H1 (cell line): ENCODE results near the gene CRK. TPM values are rescaled to one million over a fixed set of nuclear protein-coding genes. Genes with fewer than 3 reads are reported as not detected.

Experiments
- CBX8 ChIP-seq: fragments of 300-800, 300-1000 bp; sonication (generic); IDR thresholded peaks from 2 replicates; pipeline ENCODE4 v1.7.1; 2016; ENCODE audit warnings: low read depth, low read length, borderline replicate concordance
- JUN ChIP-seq: IDR thresholded peaks from 2 replicates; pipeline ENCODE4 v1.6.1; 2011; ENCODE audit warnings: low read depth, mild to moderate bottlenecking, improper control_type of control experiment, low read length
- JUND ChIP-seq: IDR thresholded peaks from 2 replicates; pipeline ENCODE4 v1.6.1; 2011; ENCODE audit warnings: mild to moderate bottlenecking, improper control_type of control experiment, low read length
- NANOG ChIP-seq: IDR thresholded peaks from 2 replicates; pipeline ENCODE4 v1.6.1; 2011; ENCODE audit warnings: low read length, low read depth, mild to moderate bottlenecking, inconsistent platforms; ENCODE audit not compliant: insufficient read depth, poor library complexity, severe bottlenecking
- NRF1 ChIP-seq: IDR thresholded peaks from 2 replicates; pipeline ENCODE4 v1.6.1; 2011; ENCODE audit warnings: mild to moderate bottlenecking, low read depth, low read length, improper control_type of control experiment
- SIN3A ChIP-seq, 2 experiments: IDR thresholded peaks in 1 of 2; conservative IDR thresholded peaks in 1 of 2; 2 replicates each; pipeline ENCODE4 v1.6.1; 2011 to 2012; ENCODE audit warnings: low read length in 2 of 2, improper control_type of control experiment in 1 of 2, low read depth in 1 of 2, mild to moderate bottlenecking in 1 of 2
- TCF12 ChIP-seq: IDR thresholded peaks from 2 replicates; pipeline ENCODE4 v1.6.1; 2011; ENCODE audit warnings: low read depth, mild to moderate bottlenecking, low read length
- polyA plus RNA-seq, 7 experiments: library from polyadenylated mRNA; depleted of rRNA in 3 of 7; stranded (reverse) in 5 of 7; unstranded in 2 of 7; fragments of >200 nt in 5 of 7; fragments of 200-250 nt in 2 of 7; gene quantifications; 1 replicate in 5 of 7; 2 replicates in 1 of 7; 4 replicates in 1 of 7; pipeline versions ENCODE4 v1.2.1 to v1.2.3, GENCODE V29; 2011 to 2013; ENCODE audit warnings: missing spikeins in 2 of 7, mixed read lengths in 2 of 7
- total RNA-seq: library from RNA; stranded (reverse); fragmentation: NEBNext Ultra II Directional; extraction: Animal tissue kit (Norgen Biotek cat#: 25700); gene quantifications from 2 replicates; pipeline ENCODE4 v1.2.1, GENCODE V29; 2021
- TF ChIP-seq, protein P1 (sequence below): fragments of 300-600 bp; sonication (generic); IDR thresholded peaks from 2 replicates; pipeline ENCODE4 v1.7.1; 2012; ENCODE audit warnings: low read length, moderate library complexity, mild to moderate bottlenecking, inconsistent platforms; ENCODE audit not compliant: insufficient replicate concordance
- TF ChIP-seq, protein P2 (sequence below), 3 experiments: IDR thresholded peaks; 1 replicate in 2 of 3; 2 replicates in 1 of 3; pipeline versions ENCODE4 v1.5.1 to v1.6.1; 2011; ENCODE audit warnings: low read length in 3 of 3, mild to moderate bottlenecking in 3 of 3, inconsistent platforms in 2 of 3, low read depth in 1 of 3, moderate library complexity in 1 of 3; ENCODE audit not compliant: insufficient read depth in 1 of 3; ENCODE audit errors: control extremely low read depth in 1 of 3

Gene CRK
- total and polyA plus RNA-seq, 2 of the 8 experiments (the other 6 are each of a cell fraction or from before 2014, with no cell fraction given), result 32.8 to 57.1 TPM

DNA sequence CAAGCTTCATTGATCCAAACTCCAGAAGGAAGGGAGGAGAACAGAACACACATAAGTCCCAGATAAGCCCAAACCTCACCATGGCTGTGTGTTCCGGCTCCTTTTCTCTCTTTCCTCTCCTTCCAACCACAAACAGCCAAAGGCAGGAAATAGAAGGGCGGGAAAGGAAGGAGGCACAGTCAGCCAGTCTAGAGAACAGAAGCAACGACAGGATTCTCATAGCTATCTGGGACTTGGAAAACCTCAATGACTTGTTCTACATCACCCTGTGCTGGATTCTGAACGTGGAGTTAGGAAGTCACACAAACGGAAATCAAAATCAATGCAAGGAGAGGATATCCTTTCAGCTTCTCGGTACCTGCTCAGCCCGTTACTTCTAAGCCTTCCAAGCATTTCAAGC, 9.0 kb downstream of the CRK start (continued):
- TF ChIP-seq, protein P1, sequence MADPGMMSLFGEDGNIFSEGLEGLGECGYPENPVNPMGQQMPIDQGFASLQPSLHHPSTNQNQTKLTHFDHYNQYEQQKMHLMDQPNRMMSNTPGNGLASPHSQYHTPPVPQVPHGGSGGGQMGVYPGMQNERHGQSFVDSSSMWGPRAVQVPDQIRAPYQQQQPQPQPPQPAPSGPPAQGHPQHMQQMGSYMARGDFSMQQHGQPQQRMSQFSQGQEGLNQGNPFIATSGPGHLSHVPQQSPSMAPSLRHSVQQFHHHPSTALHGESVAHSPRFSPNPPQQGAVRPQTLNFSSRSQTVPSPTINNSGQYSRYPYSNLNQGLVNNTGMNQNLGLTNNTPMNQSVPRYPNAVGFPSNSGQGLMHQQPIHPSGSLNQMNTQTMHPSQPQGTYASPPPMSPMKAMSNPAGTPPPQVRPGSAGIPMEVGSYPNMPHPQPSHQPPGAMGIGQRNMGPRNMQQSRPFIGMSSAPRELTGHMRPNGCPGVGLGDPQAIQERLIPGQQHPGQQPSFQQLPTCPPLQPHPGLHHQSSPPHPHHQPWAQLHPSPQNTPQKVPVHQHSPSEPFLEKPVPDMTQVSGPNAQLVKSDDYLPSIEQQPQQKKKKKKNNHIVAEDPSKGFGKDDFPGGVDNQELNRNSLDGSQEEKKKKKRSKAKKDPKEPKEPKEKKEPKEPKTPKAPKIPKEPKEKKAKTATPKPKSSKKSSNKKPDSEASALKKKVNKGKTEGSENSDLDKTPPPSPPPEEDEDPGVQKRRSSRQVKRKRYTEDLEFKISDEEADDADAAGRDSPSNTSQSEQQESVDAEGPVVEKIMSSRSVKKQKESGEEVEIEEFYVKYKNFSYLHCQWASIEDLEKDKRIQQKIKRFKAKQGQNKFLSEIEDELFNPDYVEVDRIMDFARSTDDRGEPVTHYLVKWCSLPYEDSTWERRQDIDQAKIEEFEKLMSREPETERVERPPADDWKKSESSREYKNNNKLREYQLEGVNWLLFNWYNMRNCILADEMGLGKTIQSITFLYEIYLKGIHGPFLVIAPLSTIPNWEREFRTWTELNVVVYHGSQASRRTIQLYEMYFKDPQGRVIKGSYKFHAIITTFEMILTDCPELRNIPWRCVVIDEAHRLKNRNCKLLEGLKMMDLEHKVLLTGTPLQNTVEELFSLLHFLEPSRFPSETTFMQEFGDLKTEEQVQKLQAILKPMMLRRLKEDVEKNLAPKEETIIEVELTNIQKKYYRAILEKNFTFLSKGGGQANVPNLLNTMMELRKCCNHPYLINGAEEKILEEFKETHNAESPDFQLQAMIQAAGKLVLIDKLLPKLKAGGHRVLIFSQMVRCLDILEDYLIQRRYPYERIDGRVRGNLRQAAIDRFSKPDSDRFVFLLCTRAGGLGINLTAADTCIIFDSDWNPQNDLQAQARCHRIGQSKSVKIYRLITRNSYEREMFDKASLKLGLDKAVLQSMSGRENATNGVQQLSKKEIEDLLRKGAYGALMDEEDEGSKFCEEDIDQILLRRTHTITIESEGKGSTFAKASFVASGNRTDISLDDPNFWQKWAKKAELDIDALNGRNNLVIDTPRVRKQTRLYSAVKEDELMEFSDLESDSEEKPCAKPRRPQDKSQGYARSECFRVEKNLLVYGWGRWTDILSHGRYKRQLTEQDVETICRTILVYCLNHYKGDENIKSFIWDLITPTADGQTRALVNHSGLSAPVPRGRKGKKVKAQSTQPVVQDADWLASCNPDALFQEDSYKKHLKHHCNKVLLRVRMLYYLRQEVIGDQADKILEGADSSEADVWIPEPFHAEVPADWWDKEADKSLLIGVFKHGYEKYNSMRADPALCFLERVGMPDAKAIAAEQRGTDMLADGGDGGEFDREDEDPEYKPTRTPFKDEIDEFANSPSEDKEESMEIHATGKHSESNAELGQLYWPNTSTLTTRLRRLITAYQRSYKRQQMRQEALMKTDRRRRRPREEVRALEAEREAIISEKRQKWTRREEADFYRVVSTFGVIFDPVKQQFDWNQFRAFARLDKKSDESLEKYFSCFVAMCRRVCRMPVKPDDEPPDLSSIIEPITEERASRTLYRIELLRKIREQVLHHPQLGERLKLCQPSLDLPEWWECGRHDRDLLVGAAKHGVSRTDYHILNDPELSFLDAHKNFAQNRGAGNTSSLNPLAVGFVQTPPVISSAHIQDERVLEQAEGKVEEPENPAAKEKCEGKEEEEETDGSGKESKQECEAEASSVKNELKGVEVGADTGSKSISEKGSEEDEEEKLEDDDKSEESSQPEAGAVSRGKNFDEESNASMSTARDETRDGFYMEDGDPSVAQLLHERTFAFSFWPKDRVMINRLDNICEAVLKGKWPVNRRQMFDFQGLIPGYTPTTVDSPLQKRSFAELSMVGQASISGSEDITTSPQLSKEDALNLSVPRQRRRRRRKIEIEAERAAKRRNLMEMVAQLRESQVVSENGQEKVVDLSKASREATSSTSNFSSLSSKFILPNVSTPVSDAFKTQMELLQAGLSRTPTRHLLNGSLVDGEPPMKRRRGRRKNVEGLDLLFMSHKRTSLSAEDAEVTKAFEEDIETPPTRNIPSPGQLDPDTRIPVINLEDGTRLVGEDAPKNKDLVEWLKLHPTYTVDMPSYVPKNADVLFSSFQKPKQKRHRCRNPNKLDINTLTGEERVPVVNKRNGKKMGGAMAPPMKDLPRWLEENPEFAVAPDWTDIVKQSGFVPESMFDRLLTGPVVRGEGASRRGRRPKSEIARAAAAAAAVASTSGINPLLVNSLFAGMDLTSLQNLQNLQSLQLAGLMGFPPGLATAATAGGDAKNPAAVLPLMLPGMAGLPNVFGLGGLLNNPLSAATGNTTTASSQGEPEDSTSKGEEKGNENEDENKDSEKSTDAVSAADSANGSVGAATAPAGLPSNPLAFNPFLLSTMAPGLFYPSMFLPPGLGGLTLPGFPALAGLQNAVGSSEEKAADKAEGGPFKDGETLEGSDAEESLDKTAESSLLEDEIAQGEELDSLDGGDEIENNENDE, result no peak
- TF ChIP-seq, protein P2, sequence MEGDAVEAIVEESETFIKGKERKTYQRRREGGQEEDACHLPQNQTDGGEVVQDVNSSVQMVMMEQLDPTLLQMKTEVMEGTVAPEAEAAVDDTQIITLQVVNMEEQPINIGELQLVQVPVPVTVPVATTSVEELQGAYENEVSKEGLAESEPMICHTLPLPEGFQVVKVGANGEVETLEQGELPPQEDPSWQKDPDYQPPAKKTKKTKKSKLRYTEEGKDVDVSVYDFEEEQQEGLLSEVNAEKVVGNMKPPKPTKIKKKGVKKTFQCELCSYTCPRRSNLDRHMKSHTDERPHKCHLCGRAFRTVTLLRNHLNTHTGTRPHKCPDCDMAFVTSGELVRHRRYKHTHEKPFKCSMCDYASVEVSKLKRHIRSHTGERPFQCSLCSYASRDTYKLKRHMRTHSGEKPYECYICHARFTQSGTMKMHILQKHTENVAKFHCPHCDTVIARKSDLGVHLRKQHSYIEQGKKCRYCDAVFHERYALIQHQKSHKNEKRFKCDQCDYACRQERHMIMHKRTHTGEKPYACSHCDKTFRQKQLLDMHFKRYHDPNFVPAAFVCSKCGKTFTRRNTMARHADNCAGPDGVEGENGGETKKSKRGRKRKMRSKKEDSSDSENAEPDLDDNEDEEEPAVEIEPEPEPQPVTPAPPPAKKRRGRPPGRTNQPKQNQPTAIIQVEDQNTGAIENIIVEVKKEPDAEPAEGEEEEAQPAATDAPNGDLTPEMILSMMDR (IDR thresholded peaks at IDR 0.05; ENCODE audit: control extremely low read depth in 1 of 3, insufficient read depth in 1 of 3, low read depth in 1 of 3, low read length in 3 of 3), result no peak
- TF ChIP-seq SIN3A (conservative IDR thresholded peaks at IDR 0.05 in 1 of 2, IDR thresholded peaks at IDR 0.05 in 1 of 2; ENCODE audit: low read depth in 1 of 2, low read length in 2 of 2), result no peak
- no peak for TF ChIP-seq JUND
- no peak for TF ChIP-seq TCF12
- no peak for TF ChIP-seq CBX8
- TF ChIP-seq NANOG, result no peak
- TF ChIP-seq JUN, result no peak
- TF ChIP-seq NRF1, result no peak
